Heart right ventricle (tissue), 16 donors: ENCODE results near the gene DNASE1L2. TPM values are rescaled to one million over a fixed set of nuclear protein-coding genes. Genes with fewer than 3 reads are reported as not detected.

Experiments used
- ATAC-seq, 8 donors: fragments of 200-7000 bp; cut with Tn5 transposase; one replicate each; pipeline ENCODE4 v1.9.1; 2020; ENCODE audit warnings: mild to moderate bottlenecking in 8 of 8, moderate library complexity in 8 of 8, moderate number of reproducible peaks in 1 of 8
- DNase-seq, 2 donors: peaks; one replicate each; pipeline ENCODE4 v3.0.0-alpha.2; 2020
- H3K27ac ChIP-seq, 10 donors: fragments of 200-600 bp; sonication (generic) in 2 of 10; one replicate each; pipeline versions ENCODE4 v1.5.0 to v1.8.0; 2020 to 2022; ENCODE audit warnings: mild to moderate bottlenecking in 3 of 10
- H3K27me3 ChIP-seq, 7 donors: fragments of 200-600 bp; one replicate each; pipeline ENCODE4 v1.8.0; 2021 to 2022; ENCODE audit warnings: mild to moderate bottlenecking in 2 of 7
- H3K36me3 ChIP-seq, 9 donors: fragments of 200-600 bp; sonication (generic) in 1 of 9; one replicate each; pipeline versions ENCODE4 v1.5.0 to v1.8.0; 2020 to 2022; ENCODE audit warnings: mild to moderate bottlenecking in 2 of 9
- H3K4me1 ChIP-seq, 9 donors: fragments of 200-600 bp; sonication (generic) in 1 of 9; one replicate each; pipeline versions ENCODE4 v1.5.0 to v1.8.0; 2020 to 2022; ENCODE audit warnings: mild to moderate bottlenecking in 4 of 9
- H3K4me3 ChIP-seq, 10 donors: fragments of 200-600 bp; sonication (generic) in 2 of 10; one replicate each; pipeline versions ENCODE4 v1.5.0 to v1.8.0; 2020 to 2022; ENCODE audit warnings: mild to moderate bottlenecking in 7 of 10, moderate library complexity in 2 of 10
- H3K9me3 ChIP-seq, 11 donors: fragments of 200-600 bp in 10 of 11; sonication (generic) in 2 of 11; one replicate each; pipeline versions ENCODE4 v1.5.0 to v1.8.0; 2013 to 2022; ENCODE audit warnings: mild to moderate bottlenecking in 2 of 11, control low read depth in 1 of 11, moderate library complexity in 1 of 11
- CTCF ChIP-seq, 9 donors: fragments of 200-600 bp; sonication (generic) in 2 of 9; IDR thresholded peaks; one replicate each; pipeline versions ENCODE4 v1.5.0 to v1.8.0; 2021 to 2022; ENCODE audit warnings: antibody characterized with exemption in 9 of 9, mild to moderate bottlenecking in 5 of 9, moderate library complexity in 1 of 9
- WGBS, 2 donors: extraction: QIAGEN DNeasy Blood & Tissue Kit; methylation state at CpG; one replicate each; pipeline ENCODE4 v1.1.7; 2013; ENCODE audit warnings: inconsistent platforms in 1 of 2; 5-methylcytosine and 5-hydroxymethylcytosine counted together
- intact Hi-C, 10 donors: fragments of 100-400 bp; cut with DNase I; formaldehyde crosslinking; loops; one replicate each; pipeline versions ENCODE4 v1.11.1 to v1.14.2; 2022
- polyA plus RNA-seq, 2 donors: library from polyadenylated mRNA; stranded (reverse); fragments of 200-250 nt; gene quantifications; one replicate each; pipeline ENCODE4 v1.2.3, GENCODE V29; 2013
- total RNA-seq, 10 donors: library from RNA; stranded (reverse); fragmentation: NEBNext Ultra II Directional in 3 of 10; extraction: Animal tissue kit (Norgen Biotek cat#: 25700) in 3 of 10; gene quantifications; one replicate each; pipeline versions ENCODE4 v1.2.1 to v1.2.4, GENCODE V29; 2021 to 2023
- donor health status: Arrhythmogenic right ventricular cardiomyopathy.
- donor health status: ischemic (EF 13 %, LVEDD 7.1; RV severe dilation, severe dysfunction).
- donor health status: healthy with polysubstance abuse.
- donor health status: DM: no; HTN: yes; CAD: no.
- donor health status: DM: no; HTN: no; CAD: no.
- donor health status: ischemic (EF 25% LVEDD 6.9; RV normal size, moderate dysfunction).
- donor health status: ischemic (EF 25% LVEDD 5.7; RV mildly dilated, moderate dysfunction).
- donor health status: healthy.
- donor health status: DM: yes; HTN: yes; CAD: no.
- donor health status: Ischemic cardiomyopathy.
- donor health status: ischemic (EF 35%, LVEDD 5.7; RV mildly dilated, moderate dysfunction).
- donor health status: nonischemic (EF 11% LVEDD 7.7; RV severe dilation, severe dysfunction).
- donor health status: DM: yes; HTN: yes; CAD: no.
- donor health status: PGD.
- donor health status: ischemic (EF 29% LVEDD 5.4; RV normal size, mild dysfunction).
- donor health status: nonischemic (EF 23%, LVEDD 6.1; RV moderate dilation, normal function).

Gene DNASE1L2
- total and polyA plus RNA-seq, 12 donors = 0.15 to 1.2 (median 0.35) TPM; not detected in 1

GRCh38 chr16:2271848-2272461, 35.7 kb downstream of the DNASE1L2 start:
- Histone ChIP-seq H3K4me1 (peaks cover 5 to 23% (median 19%) of the 10 kb centered on the region in 9 donors), H3K27ac (no peak overlapping the region), H3K27me3 (no peaks in the 10 kb centered on the region), H3K4me3 (no peak overlapping the region), H3K36me3 (peaks cover 0 to 7% (median 0%) of the 10 kb centered on the region in 9 donors), H3K9me3 (no peaks in the 10 kb centered on the region)
- TF ChIP-seq CTCF (IDR thresholded peaks at IDR 0.05) = no peak
- no peak for ATAC-seq
- whole genome bisulfite sequencing, 2 donors = 94 to 98% methylated on average over 14 of the region's 14 CpGs
- DNase-seq = no peak
- intact Hi-C loops = loop anchor here in 1 of 10 donors (10.0 kb wide), 1 partner anchor 63 kb away; no protein-coding TSS in a partner anchor

GRCh38 chr16:2273484-2273883, 37.2 kb downstream of the DNASE1L2 start:
- Histone ChIP-seq H3K27ac (no peak overlapping the region), H3K27me3 (no peaks in the 10 kb centered on the region), H3K9me3 (no peaks in the 10 kb centered on the region), H3K4me1 (peaks cover 5 to 20% (median 17%) of the 10 kb centered on the region in 9 donors), H3K36me3 (peaks cover 0 to 23% (median 0%) of the 10 kb centered on the region in 9 donors), H3K4me3 (no peak overlapping the region)
- 83 to 85% methylated on average over 16 of the region's 16 CpGs for whole genome bisulfite sequencing, 2 donors
- DNase-seq (no peak), ATAC-seq (no peak)
- intact Hi-C loops = loop anchor here in 1 of 10 donors (10.0 kb wide), 1 partner anchor 61 kb away; no protein-coding TSS in a partner anchor
- TF ChIP-seq CTCF (IDR thresholded peaks at IDR 0.05) = no peak

- no peaks in the 10 kb centered on the region for H3K27me3 ChIP-seq
- WGBS, 2 donors = 84 to 90% methylated on average over 10 of the region's 10 CpGs
- H3K4me3 ChIP-seq = no peak overlapping the region
- DNase-seq (no peak), ATAC-seq (no peak)
- intact Hi-C loops = loop anchor here in 1 of 10 donors (10.0 kb wide), 1 partner anchor 61 kb away; no protein-coding TSS in a partner anchor
- no peak for TF ChIP-seq CTCF (IDR thresholded peaks at IDR 0.05)
- no peak overlapping the region for H3K27ac ChIP-seq
- peaks cover 0 to 27% (median 0%) of the 10 kb centered on the region in 9 donors for H3K36me3 ChIP-seq
- H3K9me3 ChIP-seq = no peaks in the 10 kb centered on the region
- peaks cover 5 to 17% (median 15%) of the 10 kb centered on the region in 9 donors for H3K4me1 ChIP-seq
Measured at GRCh38 chr16:2273931-2274330, 37.7 kb downstream of the DNASE1L2 start.

GRCh38 chr16:2275476-2276367, 39.5 kb downstream of the DNASE1L2 start:
- H3K27me3 ChIP-seq = no peaks in the 10 kb centered on the region
- ATAC-seq (peak in 4 of 8 donors; percentile 15 to 40 (median 34)), DNase-seq (peak; percentile 59 to 64)
- intact Hi-C loops = loop anchor here in 1 of 10 donors (10.0 kb wide), 1 partner anchor 59 kb away; no protein-coding TSS in a partner anchor
- no peaks in the 10 kb centered on the region for H3K9me3 ChIP-seq
- no peak overlapping the region for H3K4me3 ChIP-seq
- no peak for TF ChIP-seq CTCF (IDR thresholded peaks at IDR 0.05)
- WGBS, 2 donors = 77% methylated on average over 30 of the region's 30 CpGs
- peaks cover 0 to 45% (median 2%) of the 10 kb centered on the region in 9 donors for H3K36me3 ChIP-seq
- H3K27ac ChIP-seq = no peak overlapping the region
- peaks cover 0 to 3% (median 0%) of the 10 kb centered on the region in 9 donors for H3K4me1 ChIP-seq
